ENCODE data around the gene CERS6.

The CERS6 gene

DNA sequence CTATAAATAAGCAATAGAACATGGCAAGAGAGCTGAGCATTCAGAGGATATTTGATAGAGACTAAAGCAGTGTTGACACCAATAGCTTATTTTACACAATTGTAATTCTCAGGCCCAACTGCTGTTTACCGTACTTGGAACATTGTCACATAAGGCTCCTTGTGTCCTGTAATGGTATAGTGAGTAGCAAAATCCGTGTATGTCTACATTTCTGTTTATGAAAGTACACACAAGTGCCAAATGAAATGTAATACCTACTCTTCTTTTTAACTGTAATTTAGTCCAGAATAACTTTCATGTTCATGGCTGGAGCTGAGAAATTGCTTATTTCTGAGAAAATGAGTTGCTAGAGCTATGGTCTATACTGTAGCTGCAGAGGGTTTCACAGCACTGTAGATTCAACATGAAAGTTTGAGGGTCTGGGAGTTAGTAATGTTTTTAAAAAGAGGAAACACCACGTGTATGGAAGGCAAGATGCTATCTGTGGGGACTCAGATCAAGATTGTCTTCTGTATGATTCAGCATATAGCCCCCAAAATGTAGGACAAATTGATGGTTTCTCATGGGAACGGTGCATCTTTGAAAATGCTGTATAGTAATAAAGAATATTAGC is 236.2 kb downstream of the CERS6 start:
- DNase-seq (ENCODE audit: low read depth in 1 of 2, low spot score in 1 of 2), result no peak

DNA sequence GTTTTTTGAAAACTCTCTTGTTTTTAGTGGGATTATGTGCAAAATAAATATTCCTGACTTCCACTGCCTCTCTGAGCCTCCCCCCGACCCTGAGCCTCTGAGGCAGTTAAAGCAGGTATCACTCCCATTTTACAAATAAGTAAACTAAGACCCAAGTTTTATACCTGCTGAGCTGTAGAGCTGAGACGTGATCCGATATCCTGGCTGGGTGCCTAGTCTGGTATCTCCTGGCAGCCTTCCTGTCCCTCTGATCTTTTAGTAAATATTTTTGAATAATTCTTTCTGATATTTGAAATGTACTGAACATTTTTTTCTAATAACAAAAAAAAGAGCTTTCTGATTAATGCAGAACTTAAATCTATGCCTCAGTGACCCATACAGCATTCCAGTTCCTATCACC is 238.1 kb downstream of the CERS6 start:
- no peak for DNase-seq (ENCODE audit: low read depth in 1 of 2, low spot score in 1 of 2)

DNA sequence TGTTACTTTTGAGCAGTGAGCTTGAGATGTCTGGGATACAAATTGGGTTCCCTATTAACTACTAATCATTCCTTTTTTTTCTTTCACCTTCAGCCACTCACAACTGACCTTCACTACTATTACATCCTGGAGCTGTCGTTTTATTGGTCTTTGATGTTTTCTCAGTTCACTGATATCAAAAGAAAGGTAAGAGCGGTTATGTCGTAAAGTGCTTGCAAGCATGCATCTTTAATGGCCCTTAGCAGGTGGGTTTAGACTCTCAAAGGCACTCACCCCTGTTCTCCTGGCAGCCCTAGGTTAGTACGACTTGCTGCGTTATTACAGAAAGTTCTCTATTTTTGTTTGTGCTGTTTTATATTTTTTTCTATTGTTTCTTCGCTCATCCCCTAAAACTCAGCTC is 238.8 kb downstream of the CERS6 start:
- DNase-seq (ENCODE audit: low read depth in 1 of 2, low spot score in 1 of 2), result no peak

DNA sequence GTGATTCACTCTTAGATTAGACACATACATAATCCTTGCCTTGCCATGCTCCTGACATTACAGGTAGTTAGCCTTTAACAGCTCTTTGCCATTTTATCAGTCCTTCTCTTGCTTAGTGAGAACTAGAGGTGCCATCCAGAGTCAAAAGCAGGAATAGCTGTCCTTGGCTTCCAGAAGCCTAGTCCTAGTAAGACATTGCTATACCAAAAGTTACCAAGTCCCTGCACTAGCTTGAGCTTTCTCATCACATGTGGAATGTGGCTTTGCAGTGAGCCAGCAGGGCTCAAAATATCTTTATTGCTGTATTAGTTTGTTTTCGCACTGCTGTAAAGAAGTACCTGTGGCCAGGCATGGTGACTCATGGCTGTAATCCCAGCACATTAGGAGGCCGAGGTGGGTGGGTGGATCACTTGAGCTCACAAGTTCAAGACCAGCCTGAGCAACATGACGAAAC is 241.6 kb downstream of the CERS6 start:
- DNase-seq (ENCODE audit: low read depth in 1 of 2, low spot score in 1 of 2), result no peak

DNA sequence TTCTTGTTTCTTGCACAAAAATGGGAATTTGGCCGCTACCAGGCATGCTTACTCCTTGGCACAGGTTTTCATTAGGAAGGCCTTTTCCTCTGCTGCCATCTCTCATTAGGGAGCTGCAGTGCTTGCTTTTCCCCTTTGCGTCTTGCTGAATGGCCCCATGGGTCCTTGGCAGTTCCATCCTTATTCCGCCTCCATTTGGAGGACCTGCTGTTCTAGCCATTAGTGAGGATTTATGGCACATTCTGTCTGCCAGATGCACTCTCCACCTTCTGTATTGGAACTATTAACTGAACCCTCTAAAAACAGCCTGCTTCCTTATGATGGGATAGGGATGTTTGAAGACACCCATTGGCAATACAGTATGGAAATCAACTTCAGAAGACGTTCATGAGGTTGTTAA is 242.9 kb downstream of the CERS6 start:
- DNase-seq (ENCODE audit: low read depth in 1 of 2, low spot score in 1 of 2), result no peak

DNA sequence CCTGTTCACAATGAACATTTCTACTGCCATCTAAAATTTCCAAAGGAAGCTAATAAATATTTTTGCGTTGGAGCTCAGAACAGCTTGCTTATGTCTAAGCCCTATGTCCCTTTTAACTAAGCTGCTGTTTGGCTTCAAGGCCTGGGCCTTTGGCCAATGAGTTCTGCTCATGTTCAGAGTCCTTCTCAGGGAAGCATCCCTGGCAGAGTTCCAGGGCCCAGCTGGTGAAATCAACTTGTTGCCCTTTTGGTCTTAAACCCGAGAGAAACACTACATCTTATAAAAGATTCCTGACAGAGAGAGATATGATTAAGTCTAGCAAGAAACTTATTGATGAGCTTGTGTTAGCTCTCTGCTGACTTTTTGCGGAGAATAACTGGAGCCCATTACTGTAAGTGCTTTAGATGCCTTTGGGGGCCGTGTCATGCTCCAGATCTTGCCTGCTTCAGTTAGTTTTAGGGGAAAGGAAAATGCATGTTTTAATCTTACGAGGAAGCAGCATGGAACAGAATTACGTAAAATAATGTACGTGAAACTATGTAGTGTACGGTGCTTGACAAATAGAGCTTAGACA is 243.9 kb downstream of the CERS6 start:
- no peak for DNase-seq (ENCODE audit: low read depth in 1 of 2, low spot score in 1 of 2)

DNA sequence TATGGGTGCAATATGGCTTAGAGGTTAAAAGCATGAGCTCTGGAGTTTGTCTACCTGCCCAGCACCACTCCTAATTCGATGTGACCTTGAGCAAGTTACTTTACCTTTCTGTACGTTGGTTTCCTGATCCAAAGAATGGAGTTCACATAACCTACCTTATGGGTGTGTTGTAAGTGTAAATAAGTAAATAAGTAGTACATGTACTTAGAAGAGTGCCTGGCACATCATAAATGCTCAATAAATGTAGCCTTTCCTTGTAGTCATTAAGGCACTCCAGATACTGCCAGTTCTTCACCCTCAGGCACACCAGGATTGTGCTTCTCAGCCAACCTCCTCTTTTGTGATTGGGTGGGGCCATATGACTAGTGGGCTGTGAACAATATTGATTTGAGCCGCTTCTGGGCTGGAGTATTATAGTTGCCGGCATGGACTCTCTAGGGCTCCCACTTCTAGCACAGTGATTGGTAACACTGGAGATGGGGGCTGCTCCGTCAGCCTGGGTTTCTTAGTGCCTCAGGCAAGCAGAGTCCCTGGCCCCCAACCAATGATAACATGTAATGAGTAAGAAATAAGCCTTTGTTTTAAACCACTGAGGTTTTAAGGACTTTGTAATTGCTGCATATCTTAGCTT is 244.7 kb downstream of the CERS6 start:
- DNase-seq (ENCODE audit: low read depth in 1 of 2, low spot score in 1 of 2), result no peak

DNA sequence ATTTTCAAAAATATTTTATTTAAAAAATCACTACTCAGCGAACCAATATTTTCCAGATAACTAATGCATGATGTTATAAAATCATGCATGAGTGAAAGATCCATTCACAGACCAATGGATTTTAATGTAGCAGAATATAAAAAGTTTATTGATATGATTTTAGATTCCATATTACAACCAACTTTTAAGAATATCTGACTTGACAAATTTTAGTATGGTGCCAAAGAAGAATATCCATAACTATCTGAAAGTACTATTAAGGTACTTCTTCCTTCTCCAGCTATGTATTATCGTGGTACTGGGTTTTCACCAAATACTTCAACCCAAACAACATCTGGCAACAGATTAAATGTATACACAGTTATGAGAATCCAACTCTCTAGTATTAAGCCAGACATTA is 246.5 kb downstream of the CERS6 start:
- no peak for DNase-seq (ENCODE audit: low read depth in 1 of 2, low spot score in 1 of 2)

DNA sequence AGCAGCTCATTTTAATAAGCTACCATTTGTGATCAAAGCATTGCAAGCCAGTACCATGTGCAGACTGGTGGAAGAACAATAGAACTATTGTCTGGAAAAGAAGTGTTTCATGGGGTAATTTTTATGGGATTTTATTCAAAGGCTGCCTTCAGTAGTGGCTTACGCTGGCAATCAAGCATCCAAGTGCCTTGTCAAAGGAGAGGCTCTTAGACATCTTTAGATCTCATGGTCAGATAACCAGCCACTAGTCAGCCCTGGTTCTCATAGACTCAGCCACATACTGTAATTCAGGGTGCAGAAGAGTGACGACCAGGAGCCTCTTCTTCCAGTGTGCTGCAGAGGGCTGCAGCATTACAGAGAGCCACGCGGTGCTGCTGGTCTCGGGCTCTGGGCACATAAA is 247.9 kb downstream of the CERS6 start:
- no peak for DNase-seq (ENCODE audit: low read depth in 1 of 2, low spot score in 1 of 2)

DNA sequence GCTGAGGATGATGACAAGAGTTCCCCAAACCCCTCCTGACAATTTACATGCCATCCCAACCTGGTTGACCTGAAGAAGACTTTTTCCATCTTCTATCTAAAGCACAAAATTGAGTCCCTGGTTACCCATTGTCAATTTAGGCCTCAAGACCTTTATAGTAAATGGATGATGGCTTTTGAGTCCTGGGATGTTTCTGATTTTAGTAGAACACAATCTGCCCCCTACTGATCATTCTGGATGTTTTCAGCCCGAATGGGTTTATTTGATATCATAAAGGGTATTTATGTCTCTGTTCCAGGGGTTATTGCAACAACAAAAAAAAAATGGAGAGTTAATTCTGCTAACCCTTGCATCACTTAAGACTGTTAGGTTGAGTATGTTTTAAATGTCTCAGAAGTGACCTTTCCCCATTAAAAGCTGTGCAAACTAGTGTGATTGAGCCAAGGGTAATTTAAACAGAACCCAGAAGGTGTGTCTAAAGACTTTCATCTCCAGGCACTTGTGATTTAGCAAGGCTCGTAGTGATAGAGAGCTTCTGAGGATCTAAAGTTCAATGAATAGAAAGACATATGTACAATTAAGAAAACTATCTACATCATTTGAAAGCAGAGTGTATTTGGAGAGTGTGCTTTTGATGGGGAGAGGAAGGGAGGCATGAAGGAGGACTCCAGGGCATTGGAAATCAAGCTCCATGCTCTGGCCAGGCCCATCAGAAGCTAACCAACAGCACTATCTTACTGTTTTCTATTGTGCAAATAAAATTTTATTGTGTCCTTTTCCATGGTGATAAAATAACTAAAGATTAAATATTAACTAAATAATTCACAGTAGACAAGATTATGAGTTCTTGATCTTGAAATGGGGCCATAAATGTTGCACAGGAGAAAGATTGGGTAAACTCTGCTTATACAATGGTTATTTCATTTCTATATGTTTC is 249.7 kb downstream of the CERS6 start:
- no peak for DNase-seq (ENCODE audit: low read depth in 1 of 2, low spot score in 1 of 2)

DNA sequence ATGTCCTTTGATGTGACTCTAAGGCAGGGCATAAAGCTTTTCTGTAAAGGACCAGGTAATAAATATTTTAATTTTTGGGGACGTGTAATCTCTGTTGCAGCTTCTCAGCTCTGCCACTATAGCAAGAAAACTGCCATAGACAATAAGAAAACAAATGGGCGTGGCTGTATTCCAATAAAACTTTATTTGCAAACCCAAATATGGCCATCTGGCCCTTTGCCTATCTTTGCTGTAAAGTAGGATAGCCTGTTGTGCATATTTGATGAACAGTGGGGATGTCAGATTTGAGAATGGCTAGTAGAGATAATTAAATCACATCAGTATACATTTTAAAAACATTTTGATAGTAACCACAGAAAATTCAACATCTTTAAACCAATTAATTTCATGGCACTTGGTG is 250.7 kb downstream of the CERS6 start:
- no peak for DNase-seq (ENCODE audit: low read depth in 1 of 2, low spot score in 1 of 2)

DNA sequence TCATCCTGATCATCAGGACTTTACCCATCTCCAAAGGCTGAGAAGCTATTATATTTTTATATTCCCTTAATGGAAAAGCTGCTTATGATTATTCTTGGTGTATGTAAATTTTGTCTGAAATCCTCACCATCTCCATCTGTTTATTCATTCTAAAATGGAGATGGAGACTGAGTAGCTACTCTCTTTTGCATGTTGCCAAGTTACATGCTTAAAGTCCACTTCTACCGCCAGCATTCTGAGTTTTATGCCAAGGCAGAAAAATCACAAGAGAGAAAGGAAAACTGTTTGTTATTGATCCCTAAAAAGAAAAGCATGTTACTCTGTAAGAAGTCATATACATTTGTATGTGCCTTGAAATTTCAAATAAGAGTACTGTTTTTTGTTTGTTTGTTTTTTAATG is 252.0 kb downstream of the CERS6 start:
- no peak for DNase-seq (ENCODE audit: low read depth in 1 of 2, low spot score in 1 of 2)

DNA sequence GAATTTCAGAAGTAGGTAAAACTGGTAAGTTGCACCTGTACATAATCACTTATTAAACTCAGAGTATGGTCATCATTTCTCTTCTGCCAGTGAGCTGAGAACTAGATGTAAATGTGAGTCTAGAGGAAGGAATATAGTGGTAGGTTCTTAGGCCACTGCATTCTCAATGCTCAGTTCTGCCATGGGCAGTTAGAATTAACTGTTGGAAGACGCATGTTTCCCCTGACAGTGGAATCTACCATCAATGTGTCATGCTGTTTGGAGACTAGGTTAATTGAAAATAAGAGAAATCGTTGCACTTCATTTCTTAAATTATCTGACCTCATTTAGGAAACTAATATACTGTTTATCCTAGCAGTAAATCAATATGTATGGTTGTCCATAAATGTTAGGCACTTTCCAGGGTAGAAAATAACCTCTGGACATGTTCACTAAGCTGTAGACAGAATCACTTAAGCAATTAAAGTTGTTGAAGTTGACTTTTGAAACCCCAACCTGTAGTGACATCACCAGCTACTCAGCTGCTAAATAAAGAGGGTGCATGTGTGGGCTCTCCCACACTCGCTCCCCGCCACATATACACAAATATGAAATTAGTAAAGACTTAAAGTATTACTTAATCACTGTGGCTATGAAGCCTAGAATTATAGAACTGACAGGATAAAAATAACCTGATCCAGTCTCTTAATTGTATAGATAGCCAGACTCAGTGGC is 254.8 kb downstream of the CERS6 start:
- no peak for DNase-seq (ENCODE audit: low read depth in 1 of 2, low spot score in 1 of 2)

DNA sequence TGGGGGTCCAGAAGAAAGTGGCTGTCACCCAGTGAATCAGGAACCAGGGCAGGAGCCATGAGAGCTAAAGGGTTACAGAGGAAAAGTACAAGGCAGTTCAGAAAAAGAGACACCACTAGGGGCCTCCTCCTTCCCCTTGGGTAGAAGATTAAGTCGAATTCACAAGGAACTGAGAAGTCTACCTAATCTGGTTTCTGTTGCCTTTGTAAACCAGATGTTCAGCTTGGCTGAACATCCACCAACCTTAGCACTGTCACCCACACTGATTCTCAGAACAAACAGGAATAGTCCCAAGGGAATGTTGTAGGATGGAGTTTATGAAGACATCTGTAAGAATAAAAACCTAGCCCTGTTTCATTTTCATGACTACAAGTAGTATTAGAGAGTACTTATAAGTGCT is 256.0 kb downstream of the CERS6 start:
- DNase-seq (ENCODE audit: low read depth in 1 of 2, low spot score in 1 of 2), result no peak

DNA sequence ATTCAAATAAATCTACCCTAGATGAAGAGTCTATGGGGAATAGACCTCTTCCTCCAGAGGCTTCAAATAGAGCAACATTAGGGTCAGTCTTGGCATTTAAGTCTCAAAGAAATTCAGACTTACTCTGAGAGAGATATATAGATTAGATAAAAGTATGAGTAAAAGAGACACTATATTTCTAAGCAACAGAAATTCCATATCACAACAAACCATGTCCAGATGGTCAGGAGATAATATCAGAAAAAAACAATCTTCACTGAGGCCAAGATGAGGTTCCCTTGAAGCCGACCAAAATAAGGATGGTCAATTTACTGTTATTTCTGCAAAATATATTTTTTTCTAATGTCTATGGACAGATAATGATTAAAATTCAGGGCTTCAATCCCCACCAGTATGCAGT is 257.3 kb downstream of the CERS6 start:
- DNase-seq (ENCODE audit: low read depth in 1 of 2, low spot score in 1 of 2), result no peak

DNA sequence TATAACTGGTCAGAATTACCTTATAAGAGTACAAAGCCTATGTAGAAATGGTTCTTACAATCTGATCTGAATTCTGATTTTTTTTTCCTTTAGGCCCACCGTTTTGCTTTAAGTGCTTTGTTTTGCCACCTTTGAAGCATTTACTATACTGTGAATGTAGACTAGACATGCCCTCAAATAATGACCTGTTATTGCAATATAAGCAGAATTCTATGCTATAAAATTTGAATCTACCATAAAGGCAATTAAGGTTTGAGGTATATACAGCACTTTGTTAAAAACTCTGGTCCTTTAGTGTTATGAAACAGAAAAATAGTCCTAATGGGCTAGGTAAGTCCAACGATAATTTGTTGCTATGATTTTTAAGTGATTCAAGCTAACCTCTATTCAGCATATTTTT is 259.8 kb downstream of the CERS6 start:
- DNase-seq (ENCODE audit: low read depth in 1 of 2, low spot score in 1 of 2), result no peak

DNA sequence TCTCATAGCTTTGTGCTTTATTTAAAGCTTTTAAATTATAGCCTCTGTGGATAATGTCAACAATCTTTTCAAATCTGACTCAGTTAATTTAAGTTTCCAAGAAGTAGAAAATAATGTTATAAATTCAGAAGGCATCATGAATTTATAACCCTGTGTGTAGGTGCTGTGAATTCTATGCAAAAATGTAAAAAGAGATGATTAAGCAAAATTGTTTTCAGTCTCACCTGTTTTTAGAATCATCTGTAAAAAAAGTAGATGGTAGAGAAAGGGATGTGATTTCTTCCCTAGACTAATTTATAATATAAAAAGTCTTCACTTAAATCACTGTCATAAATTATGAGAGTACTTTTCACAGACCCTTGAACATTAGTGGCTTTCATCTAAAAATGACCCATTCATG is 260.8 kb downstream of the CERS6 start:
- no peak for DNase-seq (ENCODE audit: low read depth in 1 of 2, low spot score in 1 of 2)

DNA sequence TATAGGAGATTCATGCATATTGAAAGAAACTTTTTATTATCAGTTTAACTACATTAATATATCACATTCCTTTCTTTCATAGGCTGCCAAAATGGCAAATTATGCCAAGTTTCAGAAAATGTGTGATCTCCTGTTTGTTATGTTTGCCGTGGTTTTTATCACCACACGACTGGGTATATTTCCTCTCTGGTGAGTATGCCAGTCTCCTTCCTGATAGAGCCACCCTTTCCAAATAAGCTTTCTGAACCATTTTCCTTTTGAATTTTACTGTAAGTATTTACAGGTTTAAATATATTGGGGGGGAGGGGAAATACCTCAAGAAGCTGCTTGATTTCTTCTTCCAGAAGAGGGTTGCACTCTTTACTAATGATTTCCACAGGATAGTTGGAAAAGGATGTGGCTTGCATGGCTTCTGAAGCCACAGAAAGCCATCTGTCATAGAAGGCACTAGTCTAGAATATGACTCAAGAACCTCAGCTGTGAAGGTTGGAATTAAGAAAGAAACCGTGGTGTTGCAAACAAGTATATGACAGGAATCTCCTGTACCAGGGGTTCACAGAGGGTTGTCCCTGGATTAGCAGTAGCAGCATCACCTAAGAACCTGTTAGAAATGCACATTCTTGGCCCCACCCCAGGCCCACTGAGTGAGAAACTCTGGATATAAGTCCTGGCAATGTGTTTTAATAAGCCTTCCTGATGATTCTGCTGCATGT is 261.9 kb downstream of the CERS6 start:
- no peak for DNase-seq (ENCODE audit: low read depth in 1 of 2, low spot score in 1 of 2)

DNA sequence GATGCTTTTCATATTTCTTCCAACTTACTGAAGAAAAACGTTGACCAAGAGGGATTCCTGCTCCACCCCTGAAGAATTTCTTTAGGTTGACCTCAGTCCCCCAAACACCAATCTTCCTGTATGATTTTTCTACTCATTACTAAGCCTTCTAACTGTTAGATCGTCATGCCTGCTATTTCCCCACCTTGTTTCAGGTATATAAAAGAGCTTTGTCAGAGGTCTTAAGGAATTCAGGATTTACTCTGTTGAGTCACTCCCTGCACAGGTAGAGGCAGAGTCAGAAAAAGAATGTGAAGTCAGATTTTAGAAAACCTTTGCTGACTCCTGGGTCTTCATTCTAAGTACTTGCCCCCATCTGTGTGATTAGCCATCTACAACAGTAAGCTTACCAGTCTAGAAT is 262.6 kb downstream of the CERS6 start:
- DNase-seq (ENCODE audit: low read depth in 1 of 2, low spot score in 1 of 2), result no peak

DNA sequence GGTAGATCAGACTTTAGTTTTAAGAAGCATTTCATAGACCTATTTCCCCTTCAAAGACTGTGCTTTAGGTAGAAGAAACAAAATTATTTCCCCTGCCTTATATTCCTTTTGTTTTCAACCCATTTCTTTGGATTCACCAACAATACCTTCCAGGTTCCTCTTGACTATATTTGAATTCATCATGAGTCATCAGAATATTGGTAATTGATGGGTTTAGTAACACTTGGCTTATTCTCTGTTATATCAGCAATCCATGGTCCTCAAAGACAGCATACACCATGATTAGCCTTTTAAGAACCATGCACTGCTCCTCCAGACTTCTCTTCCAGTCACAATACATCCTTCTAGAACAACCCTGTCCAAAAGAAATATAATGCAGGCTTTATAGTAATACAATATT is 263.4 kb downstream of the CERS6 start:
- no peak for DNase-seq (ENCODE audit: low read depth in 1 of 2, low spot score in 1 of 2)

DNA sequence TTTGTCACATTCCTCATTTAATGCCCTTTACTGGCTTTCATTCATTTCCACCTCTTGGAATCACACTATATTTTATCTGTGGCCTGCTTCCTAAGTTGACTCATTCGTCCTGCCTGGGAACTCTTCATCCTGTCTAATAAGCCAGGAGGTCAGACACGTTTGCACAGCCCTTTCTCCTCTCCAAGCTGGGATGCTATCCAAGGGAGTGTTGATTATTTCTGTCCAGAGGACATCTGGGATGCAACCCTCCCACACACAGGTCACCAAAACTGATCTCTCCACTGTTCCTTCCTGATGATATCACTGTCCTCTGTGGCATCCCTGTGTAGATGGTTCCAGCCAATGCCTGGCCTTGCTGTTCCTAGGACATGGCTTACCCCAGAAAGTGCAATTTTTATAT is 266.5 kb downstream of the CERS6 start:
- DNase-seq (ENCODE audit: low read depth in 1 of 2, low spot score in 1 of 2), result no peak
